ENCODE data around the gene UBN2. TPM values are rescaled to one million over a fixed set of nuclear protein-coding genes. Genes with fewer than 3 reads are reported as not detected.
"Not testable (repeated sequence)": the region's sequence is repeated elsewhere in the genome, so short reads cannot be mapped to it uniquely, and the experiment has no call there.

UBN2 gene
- total RNA-seq, 1 experiment from 2014 or later = 14.8 TPM

DNA sequence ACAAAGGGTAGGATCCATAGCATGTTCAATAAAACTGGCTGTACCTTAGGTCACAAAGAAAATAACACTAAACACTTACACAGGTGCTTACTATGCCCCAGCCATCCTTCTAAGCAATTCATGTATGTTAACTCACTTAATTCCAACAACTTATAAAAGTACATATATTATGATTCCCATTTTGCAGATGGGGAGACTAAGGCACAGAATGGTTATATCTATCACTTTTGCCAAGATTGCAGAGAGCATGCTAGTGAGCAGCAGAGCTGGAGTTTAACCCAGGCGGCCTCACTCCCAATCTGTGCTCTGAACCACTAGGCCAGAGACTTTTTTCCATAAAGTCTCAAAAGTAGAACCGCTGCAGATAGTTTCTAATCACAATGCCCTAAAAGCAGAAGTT lies 18.9 kb upstream of the UBN2 start:
- Histone ChIP-seq H3K4me3 (replicated peaks in 1 of 2; ENCODE audit: low read depth in 1 of 2, low read length in 2 of 2) (no peak overlapping the region), H2AFZ (ENCODE audit: low read depth, low read length, poor library complexity, severe bottlenecking) (no peak overlapping the region), H4K20me1 (ENCODE audit: insufficient read depth) (no peaks in the 10 kb centered on the region), H3K9me2 (ENCODE audit: insufficient read depth) (no peaks in the 10 kb centered on the region), H3K27me3 (ENCODE audit: insufficient read depth, low read length) (no peaks in the 10 kb centered on the region), H3K4me1 (ENCODE audit: control insufficient read depth in 1 of 2, insufficient read depth in 2 of 2, low read length in 2 of 2) (no peaks in the 10 kb centered on the region), H3K4me2 (ENCODE audit: low read length) (no peak overlapping the region), H3K9ac (ENCODE audit: low read length) (no peak overlapping the region), H3K9me3 (ENCODE audit: control insufficient read depth in 1 of 2, insufficient read depth in 1 of 2, low read depth in 1 of 2, low read length in 2 of 2) (no peaks in the 10 kb centered on the region), H3K36me3 (ENCODE audit: control insufficient read depth in 1 of 2, insufficient read depth in 2 of 2, low read length in 2 of 2) (no peaks in the 10 kb centered on the region), H3K27ac (ENCODE audit: low read depth, low read length) (no peak overlapping the region), H3K79me2 (ENCODE audit: insufficient read depth, low read length) (no peaks in the 10 kb centered on the region)
- intact Hi-C loops (cut with micrococcal nuclease) = no loop called here
- no TSS peak for BruUV-seq (replicated peaks)
- ChIA-PET RAD21 (ENCODE audit: low non-redundant PET in 1 of 2, low total read pairs in 2 of 2, uncharacterized antibody in 2 of 2, unreplicated experiment in 2 of 2) (no interaction called here), CTCF (no interaction called here), POLR2A (no interaction called here)
- ATAC-seq = no peak
- DNase-seq (ENCODE audit: low read depth, low spot score) = no peak
- no peak for TF ChIP-seq CEBPB (IDR thresholded peaks at IDR 0.05; ENCODE audit: low read depth)

DNA sequence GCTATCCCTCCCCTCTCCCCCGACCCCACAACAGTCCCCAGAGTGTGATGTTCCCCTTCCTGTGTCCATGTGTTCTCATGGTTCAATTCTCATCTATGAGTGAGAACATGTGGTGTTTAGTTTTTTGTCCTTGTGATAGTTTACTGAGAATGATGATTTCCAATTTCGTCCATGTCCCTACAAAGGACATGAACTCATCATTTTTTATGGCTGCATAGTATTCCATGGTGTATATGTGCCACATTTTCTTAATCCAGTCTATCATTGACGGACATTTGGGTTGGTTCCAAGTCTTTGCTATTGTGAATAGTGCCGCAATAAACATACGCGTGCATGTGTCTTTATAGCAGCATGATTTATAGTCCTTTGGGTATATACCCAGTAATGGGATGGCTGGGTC lies 17.5 kb upstream of the UBN2 start:
- H3K9me3 ChIP-seq (ENCODE audit: control insufficient read depth in 1 of 2, insufficient read depth in 1 of 2, low read depth in 1 of 2, low read length in 2 of 2); RAD21 ChIA-PET (ENCODE audit: low non-redundant PET in 1 of 2, low total read pairs in 2 of 2, uncharacterized antibody in 2 of 2, unreplicated experiment in 2 of 2); H3K9me2 ChIP-seq (ENCODE audit: insufficient read depth); BruUV-seq (replicated peaks); H3K27me3 ChIP-seq (ENCODE audit: insufficient read depth, low read length); H3K36me3 ChIP-seq (ENCODE audit: control insufficient read depth in 1 of 2, insufficient read depth in 2 of 2, low read length in 2 of 2); H3K4me2 ChIP-seq (ENCODE audit: low read length); H3K27ac ChIP-seq (ENCODE audit: low read depth, low read length); H3K4me1 ChIP-seq (ENCODE audit: control insufficient read depth in 1 of 2, insufficient read depth in 2 of 2, low read length in 2 of 2); POLR2A ChIA-PET; H3K4me3 ChIP-seq (replicated peaks in 1 of 2; ENCODE audit: low read depth in 1 of 2, low read length in 2 of 2); H2AFZ ChIP-seq (ENCODE audit: low read depth, low read length, poor library complexity, severe bottlenecking); H4K20me1 ChIP-seq (ENCODE audit: insufficient read depth); ATAC-seq; CTCF ChIA-PET; DNase-seq (ENCODE audit: low read depth, low spot score); intact Hi-C loops (cut with micrococcal nuclease); H3K9ac ChIP-seq (ENCODE audit: low read length); H3K79me2 ChIP-seq (ENCODE audit: insufficient read depth, low read length): not testable (repeated sequence)

DNA sequence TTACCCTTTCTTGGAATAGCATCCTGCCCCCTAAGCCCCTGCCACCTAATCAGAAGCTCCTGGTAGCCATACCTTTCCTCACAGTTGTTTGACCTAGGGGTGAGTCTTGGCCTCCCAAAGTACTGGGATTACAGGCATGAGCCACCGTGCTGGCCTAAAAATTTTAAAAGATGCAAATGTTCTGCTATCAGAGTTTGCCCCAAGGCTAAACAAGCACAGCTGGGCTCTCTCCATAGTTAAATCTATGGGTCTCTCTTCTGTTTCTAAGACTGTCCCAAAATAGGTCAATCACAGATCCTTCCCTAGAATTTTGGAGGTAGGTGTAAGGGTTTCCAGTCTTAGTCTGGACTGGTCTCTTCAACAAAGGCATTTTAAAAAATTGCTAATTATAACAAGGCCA lies 12.9 kb upstream of the UBN2 start:
- Histone ChIP-seq H3K27me3 (ENCODE audit: insufficient read depth, low read length) (no peaks in the 10 kb centered on the region), H4K20me1 (ENCODE audit: insufficient read depth) (no peaks in the 10 kb centered on the region), H3K36me3 (ENCODE audit: control insufficient read depth in 1 of 2, insufficient read depth in 2 of 2, low read length in 2 of 2) (no peaks in the 10 kb centered on the region), H3K9ac (ENCODE audit: low read length) (no peak overlapping the region), H3K27ac (ENCODE audit: low read depth, low read length) (no peak overlapping the region), H3K4me2 (ENCODE audit: low read length) (no peak overlapping the region), H3K9me2 (ENCODE audit: insufficient read depth) (no peaks in the 10 kb centered on the region), H3K4me1 (ENCODE audit: control insufficient read depth in 1 of 2, insufficient read depth in 2 of 2, low read length in 2 of 2) (no peaks in the 10 kb centered on the region), H3K9me3 (ENCODE audit: control insufficient read depth in 1 of 2, insufficient read depth in 1 of 2, low read depth in 1 of 2, low read length in 2 of 2) (no peaks in the 10 kb centered on the region), H3K79me2 (ENCODE audit: insufficient read depth, low read length) (no peaks in the 10 kb centered on the region), H2AFZ (ENCODE audit: low read depth, low read length, poor library complexity, severe bottlenecking) (no peak overlapping the region), H3K4me3 (replicated peaks in 1 of 2; ENCODE audit: low read depth in 1 of 2, low read length in 2 of 2) (no peak overlapping the region)
- POLR2A ChIA-PET = no interaction called here
- RAD21 ChIA-PET (ENCODE audit: low non-redundant PET in 1 of 2, low total read pairs in 2 of 2, uncharacterized antibody in 2 of 2, unreplicated experiment in 2 of 2) = no interaction called here
- intact Hi-C loops (cut with micrococcal nuclease) = no loop called here
- no peak for ATAC-seq
- CTCF ChIA-PET = no interaction called here
- no TSS peak for BruUV-seq (replicated peaks)
- no peak for DNase-seq (ENCODE audit: low read depth, low spot score)
- TF ChIP-seq POLR2AphosphoS5 (IDR thresholded peaks at IDR 0.05; ENCODE audit: low read depth, low read length) = no peak
- no peak for TF ChIP-seq CEBPB (IDR thresholded peaks at IDR 0.05; ENCODE audit: low read depth)
- TF ChIP-seq CBX3 (IDR thresholded peaks at IDR 0.05; ENCODE audit: low read depth) = no peak
- TF ChIP-seq SP1 (IDR thresholded peaks at IDR 0.05; ENCODE audit: low read depth) = no peak
- TF ChIP-seq RAD21 (IDR thresholded peaks at IDR 0.05; ENCODE audit: low read depth) = no peak
- TF ChIP-seq, protein P1, sequence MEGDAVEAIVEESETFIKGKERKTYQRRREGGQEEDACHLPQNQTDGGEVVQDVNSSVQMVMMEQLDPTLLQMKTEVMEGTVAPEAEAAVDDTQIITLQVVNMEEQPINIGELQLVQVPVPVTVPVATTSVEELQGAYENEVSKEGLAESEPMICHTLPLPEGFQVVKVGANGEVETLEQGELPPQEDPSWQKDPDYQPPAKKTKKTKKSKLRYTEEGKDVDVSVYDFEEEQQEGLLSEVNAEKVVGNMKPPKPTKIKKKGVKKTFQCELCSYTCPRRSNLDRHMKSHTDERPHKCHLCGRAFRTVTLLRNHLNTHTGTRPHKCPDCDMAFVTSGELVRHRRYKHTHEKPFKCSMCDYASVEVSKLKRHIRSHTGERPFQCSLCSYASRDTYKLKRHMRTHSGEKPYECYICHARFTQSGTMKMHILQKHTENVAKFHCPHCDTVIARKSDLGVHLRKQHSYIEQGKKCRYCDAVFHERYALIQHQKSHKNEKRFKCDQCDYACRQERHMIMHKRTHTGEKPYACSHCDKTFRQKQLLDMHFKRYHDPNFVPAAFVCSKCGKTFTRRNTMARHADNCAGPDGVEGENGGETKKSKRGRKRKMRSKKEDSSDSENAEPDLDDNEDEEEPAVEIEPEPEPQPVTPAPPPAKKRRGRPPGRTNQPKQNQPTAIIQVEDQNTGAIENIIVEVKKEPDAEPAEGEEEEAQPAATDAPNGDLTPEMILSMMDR (IDR thresholded peaks at IDR 0.05 in 2 of 3, conservative IDR thresholded peaks at IDR 0.05 in 1 of 3; ENCODE audit: borderline replicate concordance in 1 of 3, insufficient read depth in 1 of 3, low read depth in 2 of 3, low read length in 2 of 3) = no peak
- no peak for TF ChIP-seq ZFX (IDR thresholded peaks at IDR 0.05)
- TF ChIP-seq, protein P2, sequence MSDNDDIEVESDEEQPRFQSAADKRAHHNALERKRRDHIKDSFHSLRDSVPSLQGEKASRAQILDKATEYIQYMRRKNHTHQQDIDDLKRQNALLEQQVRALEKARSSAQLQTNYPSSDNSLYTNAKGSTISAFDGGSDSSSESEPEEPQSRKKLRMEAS (IDR thresholded peaks at IDR 0.05) = no peak
- TF ChIP-seq JUND (IDR thresholded peaks at IDR 0.05) = no peak
- no peak for TF ChIP-seq POLR2A (IDR thresholded peaks at IDR 0.05; ENCODE audit: borderline replicate concordance, extremely low read depth, insufficient read depth, insufficient read length)
- TF ChIP-seq, protein P3, sequence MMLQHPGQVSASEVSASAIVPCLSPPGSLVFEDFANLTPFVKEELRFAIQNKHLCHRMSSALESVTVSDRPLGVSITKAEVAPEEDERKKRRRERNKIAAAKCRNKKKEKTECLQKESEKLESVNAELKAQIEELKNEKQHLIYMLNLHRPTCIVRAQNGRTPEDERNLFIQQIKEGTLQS (IDR thresholded peaks at IDR 0.05) = no peak
- TF ChIP-seq, protein P4, sequence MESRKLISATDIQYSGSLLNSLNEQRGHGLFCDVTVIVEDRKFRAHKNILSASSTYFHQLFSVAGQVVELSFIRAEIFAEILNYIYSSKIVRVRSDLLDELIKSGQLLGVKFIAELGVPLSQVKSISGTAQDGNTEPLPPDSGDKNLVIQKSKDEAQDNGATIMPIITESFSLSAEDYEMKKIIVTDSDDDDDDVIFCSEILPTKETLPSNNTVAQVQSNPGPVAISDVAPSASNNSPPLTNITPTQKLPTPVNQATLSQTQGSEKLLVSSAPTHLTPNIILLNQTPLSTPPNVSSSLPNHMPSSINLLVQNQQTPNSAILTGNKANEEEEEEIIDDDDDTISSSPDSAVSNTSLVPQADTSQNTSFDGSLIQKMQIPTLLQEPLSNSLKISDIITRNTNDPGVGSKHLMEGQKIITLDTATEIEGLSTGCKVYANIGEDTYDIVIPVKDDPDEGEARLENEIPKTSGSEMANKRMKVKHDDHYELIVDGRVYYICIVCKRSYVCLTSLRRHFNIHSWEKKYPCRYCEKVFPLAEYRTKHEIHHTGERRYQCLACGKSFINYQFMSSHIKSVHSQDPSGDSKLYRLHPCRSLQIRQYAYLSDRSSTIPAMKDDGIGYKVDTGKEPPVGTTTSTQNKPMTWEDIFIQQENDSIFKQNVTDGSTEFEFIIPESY (IDR thresholded peaks at IDR 0.05; ENCODE audit: extremely low read depth, insufficient replicate concordance, low read length) = no peak
